SK-N-SH (cell line): Measurements from ENCODE around the gene GLDC. TPM values are rescaled to one million over a fixed set of nuclear protein-coding genes. Genes with fewer than 3 reads are reported as not detected.

ENCODE experiments used
- CTCF ChIA-PET: fragments of 300-600, 350-600 bp; formaldehyde crosslinking; extraction: SDS; loops from one replicate; lab custom pipeline; 2021; lab: Yijun Ruan, JAX
- POLR2A ChIA-PET: fragments of 350-600 bp; sonication (Branson Sonifier 250); formaldehyde crosslinking; extraction: SDS; loops from one replicate; lab custom pipeline; 2020; ENCODE audit warnings: antibody characterized with exemption, inconsistent platforms; lab: Yijun Ruan, JAX
- DNase-seq: peaks from one replicate; pipeline ENCODE4 v3.0.0; 2012
- H2AFZ ChIP-seq: fragments of 200-600 bp; sonication (generic); 2 replicates; pipeline ENCODE4 v1.8.1; 2016; ENCODE audit warnings: antibody characterized with exemption, mild to moderate bottlenecking, low read depth
- H3F3A ChIP-seq: fragments of 200-600 bp; sonication (generic); replicated peaks from 2 replicates; pipeline ENCODE3; 2016; ENCODE audit warnings: antibody characterized with exemption, mild to moderate bottlenecking; ENCODE audit not compliant: insufficient read depth
- H3K27ac ChIP-seq, 2 experiments: fragments of 200-500 bp in 1 of 2; fragments of 200-600 bp in 1 of 2; sonication (Bioruptor generic) in 1 of 2; sonication (generic), shearing (Covaris generic) in 1 of 2; 2 replicates each; pipeline versions ENCODE4 v1.5.1 to v1.6.1; 2014 to 2016; ENCODE audit warnings: low read depth in 2 of 2, inconsistent platforms in 1 of 2, low read length in 1 of 2, mild to moderate bottlenecking in 1 of 2, mixed read lengths in 1 of 2
- H3K27me3 ChIP-seq: fragments of 200-600 bp; sonication (generic), shearing (Covaris generic); 2 replicates; pipeline ENCODE4 v1.6.1; 2016; ENCODE audit warnings: mixed run types; ENCODE audit not compliant: insufficient read depth
- H3K36me3 ChIP-seq, 2 experiments: fragments of 200-500 bp in 1 of 2; fragments of 200-600 bp in 1 of 2; sonication (Bioruptor generic) in 1 of 2; sonication (generic) in 1 of 2; replicated peaks in 1 of 2; 2 replicates each; pipeline versions ENCODE3 to v1.5.1; 2014 to 2016; ENCODE audit warnings: low read length in 1 of 2, mild to moderate bottlenecking in 1 of 2; ENCODE audit not compliant: insufficient read depth in 2 of 2, control insufficient read depth in 1 of 2
- H3K4me1 ChIP-seq, 2 experiments: fragments of 200-500 bp in 1 of 2; fragments of 200-600 bp in 1 of 2; sonication (Bioruptor generic) in 1 of 2; sonication (generic), shearing (Covaris generic) in 1 of 2; 2 replicates each; pipeline versions ENCODE4 v1.5.1 to v1.6.1; 2014 to 2016; ENCODE audit warnings: low read depth in 1 of 2, low read length in 1 of 2, mixed run types in 1 of 2; ENCODE audit not compliant: insufficient read depth in 2 of 2, control insufficient read depth in 1 of 2
- H3K4me2 ChIP-seq: fragments of 200-600 bp; sonication (generic), shearing (Covaris generic); 2 replicates; pipeline ENCODE4 v1.6.1; 2017; ENCODE audit warnings: mixed run types
- H3K4me3 ChIP-seq, 2 experiments: fragments of 200-500 bp in 1 of 2; fragments of 200-600 bp in 1 of 2; sonication (Bioruptor generic) in 1 of 2; sonication (generic), shearing (Covaris generic) in 1 of 2; 2 replicates each; pipeline versions ENCODE4 v1.5.1 to v1.8.1; 2014 to 2016; ENCODE audit warnings: low read depth in 2 of 2, inconsistent platforms in 1 of 2, low read length in 1 of 2, mild to moderate bottlenecking in 1 of 2, mixed read lengths in 1 of 2, moderate library complexity in 1 of 2
- H3K79me2 ChIP-seq: fragments of 200-600 bp; sonication (generic); 2 replicates; pipeline ENCODE4 v1.8.1; 2017; ENCODE audit warnings: mild to moderate bottlenecking; ENCODE audit not compliant: insufficient read depth
- H3K9ac ChIP-seq: fragments of 200-600 bp; sonication (generic); 2 replicates; pipeline ENCODE4 v1.6.1; 2017; ENCODE audit warnings: mixed run types
- H3K9me2 ChIP-seq: fragments of 200-600 bp; sonication (generic); 2 replicates; pipeline ENCODE4 v1.6.1; 2017; ENCODE audit warnings: mixed run types
- H3K9me3 ChIP-seq: fragments of 200-600 bp; sonication (generic); 2 replicates; pipeline ENCODE4 v1.6.1; 2017; ENCODE audit warnings: mixed run types, mild to moderate bottlenecking, moderate library complexity
- H4K20me1 ChIP-seq: fragments of 200-600 bp; sonication (generic); 2 replicates; pipeline ENCODE4 v1.6.1; 2017; ENCODE audit warnings: mild to moderate bottlenecking, mixed run types; ENCODE audit not compliant: insufficient read depth
- CHD2 ChIP-seq: fragments of 150-350 bp; IDR thresholded peaks from 2 replicates; pipeline ENCODE4 v1.6.1; 2018; ENCODE audit warnings: low read length; ENCODE audit not compliant: partially characterized antibody
- CTCF ChIP-seq: fragments of 200-600 bp; sonication (generic); IDR thresholded peaks from 2 replicates; pipeline ENCODE4 v1.6.1; 2017; ENCODE audit warnings: antibody characterized with exemption, mild to moderate bottlenecking, moderate library complexity
- EP300 ChIP-seq, 2 experiments: IDR thresholded peaks; 2 replicates each; pipeline versions ENCODE4 v1.4.0 to v1.6.1; 2012; ENCODE audit warnings: borderline replicate concordance in 1 of 2, low read depth in 1 of 2, low read length in 1 of 2
- EZH2phosphoT487 ChIP-seq: fragments of 200-600 bp; sonication (generic); IDR thresholded peaks from 2 replicates; pipeline ENCODE4 v1.6.1; 2017; ENCODE audit warnings: low read depth, mixed run types, mild to moderate bottlenecking, antibody characterized with exemption, moderate library complexity, borderline replicate concordance
- GABPA ChIP-seq: IDR thresholded peaks from 2 replicates; pipeline ENCODE4 v1.4.0; 2012; ENCODE audit warnings: low read depth, mild to moderate bottlenecking
- GATA2 ChIP-seq: sonication (generic); formaldehyde crosslinking; IDR thresholded peaks from 2 replicates; pipeline ENCODE4 v1.5.0; 2020; ENCODE audit warnings: mild to moderate bottlenecking, missing genetic modification reagents
- IRF3 ChIP-seq: fragments of 150-350 bp; IDR thresholded peaks from 2 replicates; pipeline ENCODE4 v1.6.1; 2016; ENCODE audit warnings: mild to moderate bottlenecking, low read depth, low read length
- JUND ChIP-seq: IDR thresholded peaks from 2 replicates; pipeline ENCODE4 v1.4.0; 2012
- MAX ChIP-seq: IDR thresholded peaks from 2 replicates; pipeline ENCODE4 v1.4.0; 2012; ENCODE audit warnings: low read depth
- MXI1 ChIP-seq: IDR thresholded peaks from 2 replicates; pipeline ENCODE4 v1.6.1; 2012; ENCODE audit warnings: mild to moderate bottlenecking, low read depth, low read length, improper control_type of control experiment
- NFIC ChIP-seq: IDR thresholded peaks from 2 replicates; pipeline ENCODE4 v1.4.0; 2012; ENCODE audit warnings: borderline replicate concordance
- RCOR1 ChIP-seq: fragments of 150-350 bp; IDR thresholded peaks from 2 replicates; pipeline ENCODE4 v1.6.1; 2017; ENCODE audit warnings: antibody characterized with exemption, low read length
- SMC3 ChIP-seq: IDR thresholded peaks from 2 replicates; pipeline ENCODE4 v1.6.1; 2012; ENCODE audit warnings: low read depth, low read length, improper control_type of control experiment
- TAF1 ChIP-seq: IDR thresholded peaks from 2 replicates; pipeline ENCODE4 v1.6.1; 2012; ENCODE audit warnings: low read depth, mild to moderate bottlenecking, low read length, moderate library complexity, borderline replicate concordance
- TCF12 ChIP-seq: IDR thresholded peaks from 2 replicates; pipeline ENCODE4 v1.4.0; 2012
- YY1 ChIP-seq: IDR thresholded peaks from 2 replicates; pipeline ENCODE4 v1.4.0; 2012; ENCODE audit warnings: low read depth, mild to moderate bottlenecking
- WGBS: methylation state at CpG from one replicate; pipeline ENCODE4 v1.1.6; 2017; ENCODE audit warnings: low lambda C conversion rate; 5-methylcytosine and 5-hydroxymethylcytosine counted together
- polyA plus RNA-seq, 3 experiments: library from polyadenylated mRNA; depleted of rRNA; stranded (reverse); fragments of >200 nt; gene quantifications; 2 replicates each; pipeline ENCODE4 v1.2.3, GENCODE V29; 2012

Gene GLDC
- polyA plus RNA-seq, 1 of the 3 experiments (the other 2 are of a cell fraction): 4.1 TPM

- Histone ChIP-seq H3K9me2 (no peaks in the 10 kb centered on the region), H3K79me2 (no peaks in the 10 kb centered on the region), H3K4me3 (0 out of 4 replicates have a peak overlapping the region, but pooled peaks of 1 of the 2 experiments have one; percentile 14), H3K27ac (peak overlapping the region; percentile 64 to 84), H3K27me3 (no peaks in the 10 kb centered on the region), H3K9ac (peak overlapping the region; percentile 22; the same call in 1 of the 2 replicates), H3K4me2 (peak overlapping the region; percentile 52; the same call in 1 of the 2 replicates), H3K9me3 (no peaks in the 10 kb centered on the region), H3K36me3 (no peaks in the 10 kb centered on the region), H2AFZ (0 out of 2 replicates have a peak overlapping the region, but pooled peaks have one; percentile 72), H3K4me1 (peaks cover 15 to 24% of the 10 kb centered on the region in 2 experiments), H3F3A (peaks cover 22% of the 10 kb centered on the region), H4K20me1 (no peaks in the 10 kb centered on the region)
- CTCF ChIA-PET: interaction anchor here (1.6 kb wide), 1 partner anchor 16 kb away, joined by 4 read pairs; no protein-coding TSS in a partner anchor
- WGBS: 92% methylated on average over 3 of the region's 3 CpGs
- POLR2A ChIA-PET: no interaction called here
- DNase-seq: peak; percentile 27
- no peak for TF ChIP-seq GABPA
- peak; percentile 28; the same call in 1 of the 2 replicates for TF ChIP-seq CTCF
- TF ChIP-seq GATA2 (CRISPR knock-in tag): no peak
- TF ChIP-seq SMC3: no peak
- TF ChIP-seq CHD2: no peak
- TF ChIP-seq NFIC: peak; percentile 75; the same call in 1 of the 2 replicates
- TF ChIP-seq EP300 (IDR thresholded peaks at IDR 0.05; ENCODE audit: borderline replicate concordance in 1 of 2, low read depth in 1 of 2, low read length in 1 of 2): 0 out of 4 replicates have a peak, but pooled peaks of 1 of the 2 experiments have one; percentile 21
- TF ChIP-seq TAF1: no peak
- TF ChIP-seq TCF12: peak; percentile 72
- TF ChIP-seq MXI1: no peak
- TF ChIP-seq IRF3: no peak
- TF ChIP-seq MAX: no peak
- no peak for TF ChIP-seq EZH2phosphoT487
These were observed 93.5 kb downstream of the GLDC start for GRCh38 chr9:6552033-6552432.

- 62% methylated on average over 2 of the region's 2 CpGs for WGBS
- Histone ChIP-seq H3K9me3 (no peaks in the 10 kb centered on the region), H3K36me3 (no peaks in the 10 kb centered on the region), H3K4me3 (no peak overlapping the region)
- POLR2A ChIA-PET: no interaction called here
- no peak for TF ChIP-seq GABPA
- no peak for TF ChIP-seq SMC3
- no peak for TF ChIP-seq TAF1
- no peak for TF ChIP-seq EZH2phosphoT487
- no peak for TF ChIP-seq CTCF
- TF ChIP-seq YY1: no peak
- TF ChIP-seq GATA2 (CRISPR knock-in tag): no peak
- no peak for TF ChIP-seq RCOR1
- TF ChIP-seq JUND: no peak
- TF ChIP-seq, all 33 proteins: peak for 0
- H3K79me2 ChIP-seq: no peaks in the 10 kb centered on the region
- H3K4me1 ChIP-seq: peaks cover 15 to 24% of the 10 kb centered on the region in 2 experiments
- no peaks in the 10 kb centered on the region for H4K20me1 ChIP-seq
- H2AFZ ChIP-seq: 0 out of 2 replicates have a peak overlapping the region, but pooled peaks have one; percentile 50
- H3K4me2 ChIP-seq: no peak overlapping the region
- CTCF ChIA-PET: interaction anchor here (0.6 kb wide), 1 partner anchor 18 kb away, joined by 3 read pairs; no protein-coding TSS in a partner anchor
- H3K9ac ChIP-seq: no peak overlapping the region
- no peaks in the 10 kb centered on the region for H3K27me3 ChIP-seq
- peak overlapping the region in 1 of 2 experiments; percentile 84; a peak in 2 of 4 replicates for H3K27ac ChIP-seq
- H3F3A ChIP-seq: peaks cover 22% of the 10 kb centered on the region
- no peaks in the 10 kb centered on the region for H3K9me2 ChIP-seq
- no peak for DNase-seq
These were observed 94.4 kb downstream of the GLDC start for GRCh38 chr9:6551136-6551535.
